SK-N-MC (cell line): ENCODE results near the gene SPOPL.

Source experiments
- DNase-seq: peaks from one replicate; pipeline ENCODE4 v3.0.0-alpha.2; 2011; ENCODE audit warnings: low read depth, low spot score
- H3K27ac ChIP-seq: fragments of 200-600 bp; sonication (generic); 2 replicates; pipeline ENCODE4 v1.5.1; 2016; ENCODE audit warnings: mixed run types
- H3K36me3 ChIP-seq: fragments of 200-600 bp; sonication (generic); 2 replicates; pipeline ENCODE4 v1.6.1; 2017; ENCODE audit warnings: antibody characterized with exemption, low read length, mixed read lengths; ENCODE audit not compliant: insufficient read depth
- H3K4me3 ChIP-seq: fragments of 200-600 bp; sonication (generic); 2 replicates; pipeline ENCODE4 v1.5.1; 2016
- H3K9ac ChIP-seq: fragments of 200-600 bp; sonication (generic); 2 replicates; pipeline ENCODE4 v1.8.0; 2017; ENCODE audit warnings: mixed run types, mixed read lengths; ENCODE audit not compliant: insufficient read length
- H3K9me3 ChIP-seq: fragments of 200-600 bp; sonication (generic); 2 replicates; pipeline ENCODE4 v1.6.1; 2017; ENCODE audit warnings: low read depth, mild to moderate bottlenecking, antibody characterized with exemption, low read length, moderate library complexity, mixed read lengths
- EZH2 ChIP-seq: fragments of 200-600 bp; sonication (generic); IDR thresholded peaks from one replicate; pipeline ENCODE4 v1.6.1; 2017; ENCODE audit warnings: antibody characterized with exemption
- FOXP2 ChIP-seq: optimal IDR thresholded peaks from 2 replicates; pipeline ENCODE3; 2011; ENCODE audit warnings: mild to moderate bottlenecking, moderate library complexity; ENCODE audit not compliant: insufficient read depth; ENCODE audit errors: extremely low read length, control extremely low read depth
- POLR2AphosphoS5 ChIP-seq: IDR thresholded peaks from 2 replicates; pipeline ENCODE4 v1.6.1; 2012; ENCODE audit warnings: mild to moderate bottlenecking, low read depth, low read length, borderline replicate concordance

SPOPL gene

GRCh38 chr2:138615257-138615656 is 113.7 kb downstream of the SPOPL start:
- no peak for TF ChIP-seq POLR2AphosphoS5
- no peak for TF ChIP-seq FOXP2
- TF ChIP-seq EZH2, result no peak
- H3K9me3 ChIP-seq, result no peaks in the 10 kb centered on the region
- no peak overlapping the region for H3K9ac ChIP-seq
- no peak overlapping the region for H3K4me3 ChIP-seq
- no peak for DNase-seq
- H3K36me3 ChIP-seq, result no peaks in the 10 kb centered on the region
- H3K27ac ChIP-seq, result no peak overlapping the region

- no peak for TF ChIP-seq POLR2AphosphoS5
- TF ChIP-seq EZH2, result no peak
- TF ChIP-seq FOXP2, result no peak
- DNase-seq, result no peak
- Histone ChIP-seq H3K27ac (no peak overlapping the region), H3K9me3 (no peaks in the 10 kb centered on the region), H3K4me3 (no peak overlapping the region), H3K9ac (no peak overlapping the region), H3K36me3 (no peaks in the 10 kb centered on the region)
Measured at GRCh38 chr2:138617026-138617425, 115.5 kb downstream of the SPOPL start.

GRCh38 chr2:138618971-138619370 is 117.4 kb downstream of the SPOPL start:
- TF ChIP-seq EZH2 (no peak), POLR2AphosphoS5 (no peak), FOXP2 (no peak)
- no peak overlapping the region for H3K27ac ChIP-seq
- no peak for DNase-seq
- H3K9ac ChIP-seq, result no peak overlapping the region
- H3K4me3 ChIP-seq, result no peak overlapping the region
- H3K9me3 ChIP-seq, result no peaks in the 10 kb centered on the region
- H3K36me3 ChIP-seq, result no peaks in the 10 kb centered on the region

- TF ChIP-seq POLR2AphosphoS5 (no peak), EZH2 (no peak), FOXP2 (no peak)
- no peak for DNase-seq
- H3K4me3 ChIP-seq, result no peak overlapping the region
- no peaks in the 10 kb centered on the region for H3K9me3 ChIP-seq
- no peak overlapping the region for H3K9ac ChIP-seq
- H3K27ac ChIP-seq, result no peak overlapping the region
- H3K36me3 ChIP-seq, result no peaks in the 10 kb centered on the region
Measured at GRCh38 chr2:138620431-138620830, 118.9 kb downstream of the SPOPL start.

- no peaks in the 10 kb centered on the region for H3K36me3 ChIP-seq
- H3K9me3 ChIP-seq, result no peaks in the 10 kb centered on the region
- no peak overlapping the region for H3K4me3 ChIP-seq
- H3K9ac ChIP-seq, result no peak overlapping the region
- H3K27ac ChIP-seq, result no peak overlapping the region
- DNase-seq, result no peak
- TF ChIP-seq EZH2 (no peak), FOXP2 (no peak), POLR2AphosphoS5 (no peak)
Measured at GRCh38 chr2:138621139-138621538, 119.6 kb downstream of the SPOPL start.

- Histone ChIP-seq H3K36me3 (no peaks in the 10 kb centered on the region), H3K4me3 (no peak overlapping the region), H3K9me3 (no peaks in the 10 kb centered on the region), H3K9ac (no peak overlapping the region), H3K27ac (no peak overlapping the region)
- TF ChIP-seq FOXP2 (no peak), EZH2 (no peak), POLR2AphosphoS5 (no peak)
- no peak for DNase-seq
Measured at GRCh38 chr2:138622613-138623012, 121.0 kb downstream of the SPOPL start.
